SK-N-SH (cell line): Measurements from ENCODE around the gene PCBP4.

Experiments
- CHD2 ChIP-seq: fragments of 150-350 bp; IDR thresholded peaks from 2 replicates; pipeline ENCODE4 v1.6.1; 2018; ENCODE audit warnings: low read length; ENCODE audit not compliant: partially characterized antibody
- EP300 ChIP-seq, 2 experiments: IDR thresholded peaks; 2 replicates each; pipeline versions ENCODE4 v1.4.0 to v1.6.1; 2012; ENCODE audit warnings: borderline replicate concordance in 1 of 2, low read depth in 1 of 2, low read length in 1 of 2
- EZH2phosphoT487 ChIP-seq: fragments of 200-600 bp; sonication (generic); IDR thresholded peaks from 2 replicates; pipeline ENCODE4 v1.6.1; 2017; ENCODE audit warnings: low read depth, mixed run types, mild to moderate bottlenecking, antibody characterized with exemption, moderate library complexity, borderline replicate concordance
- FOXM1 ChIP-seq: IDR thresholded peaks from 2 replicates; pipeline ENCODE4 v1.4.0; 2012; ENCODE audit warnings: low read depth, mild to moderate bottlenecking
- GATA2 ChIP-seq: sonication (generic); formaldehyde crosslinking; IDR thresholded peaks from 2 replicates; pipeline ENCODE4 v1.5.0; 2020; ENCODE audit warnings: mild to moderate bottlenecking, missing genetic modification reagents
- JUND ChIP-seq: IDR thresholded peaks from 2 replicates; pipeline ENCODE4 v1.4.0; 2012
- MAX ChIP-seq: IDR thresholded peaks from 2 replicates; pipeline ENCODE4 v1.4.0; 2012; ENCODE audit warnings: low read depth
- PBX3 ChIP-seq: IDR thresholded peaks from 2 replicates; pipeline ENCODE4; 2012
- RAD21 ChIP-seq: IDR thresholded peaks from 2 replicates; pipeline ENCODE4 v1.6.1; 2012; ENCODE audit warnings: mild to moderate bottlenecking, low read length
- RFX5 ChIP-seq: IDR thresholded peaks from 2 replicates; pipeline ENCODE4 v1.6.1; 2012; ENCODE audit warnings: mild to moderate bottlenecking, improper control_type of control experiment, low read length
- TEAD4 ChIP-seq: IDR thresholded peaks from 2 replicates; pipeline ENCODE4 v1.4.0; 2012; ENCODE audit warnings: mild to moderate bottlenecking, borderline replicate concordance; ENCODE audit not compliant: insufficient read depth
- YY1 ChIP-seq: IDR thresholded peaks from 2 replicates; pipeline ENCODE4 v1.4.0; 2012; ENCODE audit warnings: low read depth, mild to moderate bottlenecking
- TF ChIP-seq, protein P1 (sequence below): fragments of 200-600 bp; sonication (generic); IDR thresholded peaks from 2 replicates; pipeline ENCODE4 v1.6.1; 2017; ENCODE audit warnings: antibody characterized with exemption, mild to moderate bottlenecking, moderate library complexity

DNA sequence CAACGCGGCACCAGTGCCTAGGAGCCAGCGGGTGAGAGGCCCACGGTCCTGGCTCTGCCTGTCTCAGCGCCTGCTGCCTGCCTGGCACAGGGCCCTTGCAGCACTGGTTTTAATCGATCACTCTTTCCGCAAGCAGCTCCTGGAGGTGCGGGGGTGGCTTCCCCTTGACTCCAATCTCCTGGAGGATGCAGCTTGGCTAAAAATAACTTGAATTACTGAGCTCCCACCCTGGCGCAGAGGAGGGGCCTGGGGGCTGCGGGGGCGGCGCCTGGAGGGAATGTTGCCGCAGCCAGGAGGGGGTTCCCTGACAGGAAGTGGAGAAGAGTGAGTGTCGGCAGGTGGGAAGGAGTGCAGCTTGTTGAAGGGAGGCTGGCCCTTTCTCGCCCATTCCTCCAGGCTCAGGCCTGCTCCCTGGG is 38.3 kb upstream of the PCBP4 start:
- no peak for TF ChIP-seq FOXM1
- no peak for TF ChIP-seq MAX
- TF ChIP-seq, protein P1, sequence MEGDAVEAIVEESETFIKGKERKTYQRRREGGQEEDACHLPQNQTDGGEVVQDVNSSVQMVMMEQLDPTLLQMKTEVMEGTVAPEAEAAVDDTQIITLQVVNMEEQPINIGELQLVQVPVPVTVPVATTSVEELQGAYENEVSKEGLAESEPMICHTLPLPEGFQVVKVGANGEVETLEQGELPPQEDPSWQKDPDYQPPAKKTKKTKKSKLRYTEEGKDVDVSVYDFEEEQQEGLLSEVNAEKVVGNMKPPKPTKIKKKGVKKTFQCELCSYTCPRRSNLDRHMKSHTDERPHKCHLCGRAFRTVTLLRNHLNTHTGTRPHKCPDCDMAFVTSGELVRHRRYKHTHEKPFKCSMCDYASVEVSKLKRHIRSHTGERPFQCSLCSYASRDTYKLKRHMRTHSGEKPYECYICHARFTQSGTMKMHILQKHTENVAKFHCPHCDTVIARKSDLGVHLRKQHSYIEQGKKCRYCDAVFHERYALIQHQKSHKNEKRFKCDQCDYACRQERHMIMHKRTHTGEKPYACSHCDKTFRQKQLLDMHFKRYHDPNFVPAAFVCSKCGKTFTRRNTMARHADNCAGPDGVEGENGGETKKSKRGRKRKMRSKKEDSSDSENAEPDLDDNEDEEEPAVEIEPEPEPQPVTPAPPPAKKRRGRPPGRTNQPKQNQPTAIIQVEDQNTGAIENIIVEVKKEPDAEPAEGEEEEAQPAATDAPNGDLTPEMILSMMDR: no peak
- no peak for TF ChIP-seq YY1
- no peak for TF ChIP-seq PBX3
- TF ChIP-seq EZH2phosphoT487: no peak
- TF ChIP-seq CHD2: no peak
- TF ChIP-seq EP300 (IDR thresholded peaks at IDR 0.05; ENCODE audit: borderline replicate concordance in 1 of 2, low read depth in 1 of 2, low read length in 1 of 2): no peak; a peak in 1 of 4 replicates
- peak; percentile 22; the same call in 1 of the 2 replicates for TF ChIP-seq GATA2 (CRISPR knock-in tag)
- no peak; the same call in 1 of the 2 replicates for TF ChIP-seq RAD21
- TF ChIP-seq RFX5: no peak
- TF ChIP-seq JUND: no peak
- no peak for TF ChIP-seq TEAD4
